ENCODE measurements around the gene NSD1.
"Not testable (repeated sequence)": the region's sequence is repeated elsewhere in the genome, so short reads cannot be mapped to it uniquely, and the experiment has no call there.

NSD1 gene

DNA sequence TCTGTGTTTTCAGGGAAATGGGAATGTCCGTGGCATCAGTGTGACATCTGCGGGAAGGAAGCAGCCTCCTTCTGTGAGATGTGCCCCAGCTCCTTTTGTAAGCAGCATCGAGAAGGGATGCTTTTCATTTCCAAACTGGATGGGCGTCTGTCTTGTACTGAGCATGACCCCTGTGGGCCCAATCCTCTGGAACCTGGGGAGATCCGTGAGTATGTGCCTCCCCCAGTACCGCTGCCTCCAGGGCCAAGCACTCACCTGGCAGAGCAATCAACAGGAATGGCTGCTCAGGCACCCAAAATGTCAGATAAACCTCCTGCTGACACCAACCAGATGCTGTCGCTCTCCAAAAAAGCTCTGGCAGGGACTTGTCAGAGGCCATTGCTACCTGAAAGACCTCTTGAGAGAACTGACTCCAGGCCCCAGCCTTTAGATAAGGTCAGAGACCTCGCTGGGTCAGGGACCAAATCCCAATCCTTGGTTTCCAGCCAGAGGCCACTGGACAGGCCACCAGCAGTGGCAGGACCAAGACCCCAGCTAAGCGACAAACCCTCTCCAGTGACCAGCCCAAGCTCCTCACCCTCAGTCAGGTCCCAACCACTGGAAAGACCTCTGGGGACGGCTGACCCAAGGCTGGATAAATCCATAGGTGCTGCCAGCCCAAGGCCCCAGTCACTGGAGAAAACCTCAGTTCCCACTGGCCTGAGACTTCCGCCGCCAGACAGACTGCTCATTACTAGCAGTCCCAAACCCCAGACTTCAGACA, 160.4 kb downstream of the NSD1 start:
- DNase-seq = no peak

- DNase-seq = no peak
Observed at GRCh38 chr5:177294632-177295031, 161.1 kb downstream of the NSD1 start.

GRCh38 chr5:177295924-177296323, 162.4 kb downstream of the NSD1 start:
- no peak for DNase-seq

GRCh38 chr5:177296581-177296980, 163.0 kb downstream of the NSD1 start:
- no peak for DNase-seq

DNA sequence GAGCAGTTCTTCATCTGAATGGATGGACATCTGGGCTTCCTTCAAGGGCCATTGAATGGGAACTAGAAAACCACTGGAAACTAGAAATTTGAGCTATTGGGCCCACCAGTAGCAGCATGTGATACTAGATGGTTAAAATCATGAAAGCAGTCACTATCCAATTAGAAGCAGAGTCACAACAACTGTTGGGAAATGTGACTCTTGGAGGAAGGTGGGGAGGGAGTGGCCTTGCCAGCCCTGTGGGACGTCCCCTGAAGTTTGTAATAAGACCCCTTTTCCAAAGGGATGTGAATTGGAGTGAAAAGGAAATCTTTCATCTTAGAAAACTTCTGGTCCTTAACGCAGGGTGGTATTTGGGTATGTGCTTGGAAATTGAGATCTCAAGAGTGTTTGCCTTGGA, 164.3 kb downstream of the NSD1 start:
- no peak for DNase-seq

DNA sequence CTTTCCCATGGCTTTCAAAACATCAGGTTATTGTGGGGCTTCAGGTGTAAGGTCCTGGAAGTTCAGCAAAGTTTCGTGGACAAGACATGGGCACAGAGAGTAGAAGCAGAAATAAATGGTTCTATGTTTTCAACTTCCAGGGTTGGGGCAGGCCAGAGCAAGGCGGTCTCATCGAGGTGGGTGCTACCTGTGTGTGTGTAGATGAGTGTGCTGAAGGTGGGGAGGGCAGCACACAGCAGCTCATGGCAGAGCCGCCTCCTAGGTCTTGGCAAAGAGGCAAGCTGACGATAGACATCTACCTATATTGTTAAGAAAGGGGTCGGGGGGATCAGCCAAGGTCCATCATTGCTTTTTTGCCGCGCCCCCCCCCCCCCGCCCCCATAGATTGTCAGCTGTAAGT, 166.1 kb downstream of the NSD1 start:
- no peak for DNase-seq

DNA sequence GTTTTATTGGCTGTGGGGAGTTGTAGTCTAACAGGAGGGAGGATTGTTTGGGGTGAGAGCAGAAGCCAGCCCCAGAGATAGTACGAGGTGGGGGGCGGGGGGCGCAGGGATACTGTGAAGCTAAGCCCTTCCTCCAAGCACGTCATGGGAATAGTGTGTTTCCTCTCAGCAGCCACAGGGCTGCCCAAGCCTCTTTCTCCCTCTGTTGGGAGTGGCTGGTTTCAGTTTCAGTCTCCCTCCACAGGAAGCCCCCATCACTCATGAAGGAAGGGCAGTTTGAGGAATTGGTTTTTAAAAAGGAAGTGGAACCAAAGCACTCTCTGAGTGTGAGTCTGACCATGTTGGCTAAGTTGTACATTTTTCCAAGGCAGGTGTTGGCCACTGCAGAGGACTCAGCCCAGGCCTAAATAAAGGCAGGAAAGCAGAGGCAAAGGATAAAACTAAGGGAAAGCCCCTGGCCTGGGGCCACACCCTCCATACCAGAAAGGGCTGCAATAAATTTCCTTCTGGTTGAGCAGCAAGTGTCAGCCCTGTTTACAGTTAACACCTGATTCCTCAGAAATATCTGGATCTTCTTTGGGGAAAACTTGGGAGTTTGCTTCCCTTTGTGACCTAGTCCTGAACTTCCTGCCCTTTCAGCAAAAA, 166.8 kb downstream of the NSD1 start:
- peak; percentile 71 for DNase-seq

DNA sequence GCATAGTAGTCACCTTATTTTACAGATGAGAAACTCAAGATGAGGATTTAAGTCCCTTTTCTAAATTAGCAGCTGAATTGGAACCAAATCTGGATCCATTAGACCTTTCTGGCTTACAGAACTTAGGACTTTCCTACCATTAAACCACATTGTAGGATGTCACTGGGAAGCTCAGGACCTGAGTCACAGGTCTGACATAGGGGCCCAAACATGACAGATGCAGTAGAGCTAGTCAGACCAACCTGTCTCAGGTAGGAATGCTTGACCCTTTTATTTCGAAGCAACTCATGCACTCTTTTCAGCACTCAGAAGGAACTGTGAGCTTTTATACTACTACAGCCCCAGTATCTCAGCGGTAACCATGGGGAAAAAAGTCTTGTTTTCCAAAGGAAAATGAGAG, 167.4 kb downstream of the NSD1 start:
- no peak for DNase-seq

GRCh38 chr5:177301503-177302165, 168.1 kb downstream of the NSD1 start:
- no peak for DNase-seq

GRCh38 chr5:177302354-177303110, 169.0 kb downstream of the NSD1 start:
- peak; percentile 19 for DNase-seq

DNA sequence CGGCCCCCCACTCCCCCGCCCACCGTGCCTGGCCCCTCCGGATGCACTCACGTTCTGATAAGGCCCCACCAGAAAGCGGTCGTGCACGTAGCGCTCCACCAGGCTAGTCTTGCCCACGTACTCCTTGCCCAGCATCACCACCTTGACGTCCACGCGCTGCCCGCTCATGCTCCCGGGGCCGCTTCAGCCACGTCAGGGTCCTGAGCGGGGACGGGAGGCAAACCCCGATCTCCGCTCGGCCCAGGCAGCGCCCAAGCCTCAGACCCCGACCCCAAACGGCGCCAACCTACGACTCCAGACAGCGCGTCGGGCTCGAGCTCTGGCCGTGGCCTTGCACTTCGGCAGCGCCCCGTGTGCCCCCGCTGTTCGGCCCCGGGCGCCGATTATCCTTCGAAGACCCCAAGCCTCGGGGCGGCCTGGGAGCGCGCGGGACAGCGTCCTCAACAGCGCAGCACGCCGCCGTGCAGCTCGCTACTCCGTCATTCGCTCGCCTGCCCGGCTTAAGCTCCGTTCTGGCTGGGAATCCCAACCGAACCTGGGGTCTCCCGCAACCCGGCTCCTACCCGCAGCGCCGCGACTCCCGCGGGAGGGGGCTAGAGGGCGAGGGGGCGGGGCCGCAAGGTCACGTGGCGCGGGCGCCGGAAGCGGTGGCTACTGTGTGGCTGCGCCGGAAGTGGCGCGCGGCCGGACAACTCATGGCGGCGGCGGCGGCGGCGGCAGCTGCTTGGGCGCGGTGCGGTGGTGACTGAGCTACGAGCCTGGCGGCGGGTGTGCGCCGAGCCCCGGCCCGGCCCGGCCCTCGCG, 169.8 kb downstream of the NSD1 start, which contains the start of the genes PRELID1 and RAB24:
Gene PRELID1, plus strand, starts transcription at position 679 of the 804 bp plus-strand sequence. CDS start 187 bp downstream, outside the sequence.
Gene RAB24, minus strand, starts transcription at position 599 of the 804 bp plus-strand sequence. Its CDS starts 431 bp downstream, at position 168.
- peak; percentile 86 for DNase-seq

DNA sequence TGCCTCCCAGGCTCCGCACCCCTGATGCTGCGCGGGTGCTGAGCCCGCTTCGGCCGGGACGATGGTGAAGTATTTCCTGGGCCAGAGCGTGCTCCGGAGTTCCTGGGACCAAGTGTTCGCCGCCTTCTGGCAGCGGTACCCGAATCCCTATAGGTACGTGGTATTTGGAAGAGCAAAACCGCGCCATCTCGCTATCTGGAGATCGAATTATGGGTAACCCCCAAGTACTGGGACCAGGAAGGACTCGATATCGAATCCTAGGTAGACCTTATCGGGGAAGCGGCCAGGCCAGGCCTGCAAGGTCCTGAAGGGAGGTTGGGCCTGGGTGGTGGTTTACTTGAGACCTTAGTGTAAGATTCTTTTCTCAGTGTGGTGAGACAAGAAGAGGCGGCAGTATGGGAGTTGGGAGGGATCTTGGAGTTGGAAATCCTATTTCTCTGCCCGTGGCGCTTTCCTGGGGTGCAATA, 170.4 kb downstream of the NSD1 start:
- no peak for DNase-seq

DNA sequence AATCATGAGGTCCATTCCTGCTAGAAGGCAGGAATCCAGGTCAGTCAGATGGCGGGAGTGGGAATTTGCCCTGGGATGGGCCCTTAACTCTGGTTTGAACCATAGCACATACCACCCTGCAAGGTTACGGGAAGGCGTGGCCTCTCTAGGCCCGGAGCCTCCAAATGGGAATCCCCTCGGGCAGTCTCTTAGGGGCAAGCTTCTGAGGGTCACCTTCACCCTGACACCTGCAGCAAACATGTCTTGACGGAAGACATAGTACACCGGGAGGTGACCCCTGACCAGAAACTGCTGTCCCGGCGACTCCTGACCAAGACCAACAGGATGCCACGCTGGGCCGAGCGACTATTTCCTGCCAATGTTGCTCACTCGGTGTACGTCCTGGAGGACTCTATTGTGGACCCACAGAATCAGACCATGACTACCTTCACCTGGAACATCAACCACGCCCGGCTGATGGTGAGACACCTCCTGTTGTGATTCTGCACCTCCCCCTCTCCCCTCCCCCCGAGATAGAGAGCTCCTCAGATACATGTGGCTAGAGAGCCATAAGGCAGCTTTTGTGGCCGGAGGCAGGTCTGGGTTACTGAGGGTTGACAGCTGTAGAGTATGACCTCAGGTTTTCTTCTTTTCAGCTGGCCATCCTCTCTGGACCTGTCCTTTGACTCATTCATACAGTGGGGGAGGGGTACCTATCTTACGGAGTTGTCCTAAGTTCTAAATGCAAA, 171.0 kb downstream of the NSD1 start:
- no peak for DNase-seq

DNA sequence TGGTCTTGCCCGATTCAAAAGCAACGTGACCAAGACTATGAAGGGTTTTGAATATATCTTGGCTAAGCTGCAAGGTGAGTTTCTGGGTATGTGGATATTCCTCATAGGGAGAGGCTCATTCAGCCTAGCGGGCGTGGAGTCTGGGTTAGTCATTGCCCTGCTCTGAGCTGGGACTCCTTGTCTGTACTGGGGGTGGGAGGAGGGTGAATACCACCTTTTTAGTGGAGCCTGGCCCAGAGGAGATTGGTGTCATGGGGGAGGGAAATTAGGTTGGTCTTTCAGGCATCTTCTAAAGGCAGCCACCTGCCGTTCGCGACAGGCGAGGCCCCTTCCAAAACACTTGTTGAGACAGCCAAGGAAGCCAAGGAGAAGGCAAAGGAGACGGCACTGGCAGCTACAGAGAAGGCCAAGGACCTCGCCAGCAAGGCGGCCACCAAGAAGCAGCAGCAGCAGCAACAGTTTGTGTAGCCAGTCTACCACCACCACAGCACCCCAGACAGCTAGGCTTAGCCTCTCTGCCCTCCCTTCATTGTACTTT, 172.6 kb downstream of the NSD1 start:
- DNase-seq = not testable (repeated sequence)

GRCh38 chr5:177306674-177307543, 173.3 kb downstream of the NSD1 start:
- DNase-seq = no peak

DNA sequence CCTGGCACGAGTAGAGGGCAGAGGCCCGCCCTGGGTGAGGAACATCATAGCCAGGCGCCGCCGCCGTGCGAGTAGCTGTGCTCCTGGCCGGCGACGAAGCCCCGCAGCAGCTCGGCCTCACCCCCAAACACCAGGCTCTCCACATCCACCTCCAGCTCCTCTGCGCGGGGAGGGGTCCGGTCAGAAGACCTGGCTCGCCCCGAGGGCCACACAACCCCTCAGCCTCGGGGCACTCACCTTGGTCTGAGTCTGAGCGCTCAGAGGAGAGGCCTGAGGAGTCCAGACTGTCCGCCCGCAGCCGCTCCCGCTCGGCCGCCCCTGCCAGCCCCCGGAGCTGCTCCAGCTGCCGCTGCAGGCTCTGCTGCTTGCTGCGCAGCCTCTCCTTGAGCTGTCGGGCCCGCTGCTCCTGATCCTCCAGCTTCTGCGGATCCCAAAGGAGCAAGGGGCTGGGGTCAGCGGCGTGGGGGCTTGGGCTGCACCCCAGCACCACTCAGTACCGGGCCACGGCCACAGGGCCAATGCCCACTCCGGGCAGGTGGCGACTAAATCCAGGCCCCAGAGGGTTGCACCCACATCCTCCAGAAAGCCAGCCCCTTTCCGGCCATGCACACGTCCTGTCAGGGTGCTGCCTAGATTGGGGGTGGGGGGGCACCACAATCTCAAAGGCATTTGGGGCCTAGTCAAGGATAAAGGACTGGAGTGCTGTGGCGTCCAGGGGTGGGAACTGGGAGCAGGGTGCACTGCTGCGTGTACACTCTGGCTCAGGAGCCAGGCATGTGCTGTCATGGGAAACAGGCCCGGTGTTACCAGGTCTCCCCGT, 174.2 kb downstream of the NSD1 start:
- DNase-seq = no peak

GRCh38 chr5:177308740-177309139, 175.2 kb downstream of the NSD1 start:
- no peak for DNase-seq

- peak; percentile 65 for DNase-seq
Observed at GRCh38 chr5:177309351-177310191, 176.0 kb downstream of the NSD1 start.

Data from fibroblast of skin of right biceps (primary cell).